GM12878 (cell line): ENCODE data around the gene GABBR2. TPM values are rescaled to one million over a fixed set of nuclear protein-coding genes. Genes with fewer than 3 reads are reported as not detected.

Source experiments
- ATAC-seq: fragments of 200-7000 bp; cut with Tn5 transposase; 3 replicates; pipeline ENCODE4 v1.9.1; 2020; ENCODE audit warnings: mild to moderate bottlenecking, moderate library complexity
- BruUV-seq: library from RNA; stranded (reverse); fragments of 400-500 nt; replicated peaks from 2 replicates; lab custom pipeline; 2021; lab: Mats Ljungman, UMichigan
- CTCF ChIA-PET: fragments of 300-600 bp; sonication (Branson Sonifier 250); formaldehyde crosslinking; extraction: SDS; loops from one replicate; lab custom pipeline; 2021; ENCODE audit warnings: inconsistent platforms; lab: Yijun Ruan, JAX
- POLR2A ChIA-PET: fragments of 350-600 bp; formaldehyde crosslinking; extraction: SDS; loops from one replicate; lab custom pipeline; 2021; ENCODE audit warnings: inconsistent platforms; lab: Charles Lee
- RAD21 ChIA-PET: fragments of 300-600 bp; sonication (Branson Sonifier 250); formaldehyde crosslinking; loops from one replicate; lab custom pipeline; 2023; ENCODE audit warnings: antibody characterized with exemption; ENCODE audit not compliant: unreplicated experiment; lab: Charles Lee
- SMC1A ChIA-PET: fragments of 300-600 bp; sonication (Branson Sonifier 250); formaldehyde crosslinking; loops from one replicate; lab custom pipeline; 2023; ENCODE audit not compliant: unreplicated experiment, uncharacterized antibody; lab: Charles Lee
- DNase-seq: peaks from one replicate; pipeline ENCODE4 v3.0.0-alpha.2; 2011; ENCODE audit warnings: low read depth, low spot score
- FAIRE-seq: peaks from 3 replicates; lab custom pipeline; 2011; peaks lifted over from hg19 to GRCh38; lab: Jason Lieb, UNC
- H2AFZ ChIP-seq: 2 replicates; pipeline ENCODE4 v1.6.0; 2011; ENCODE audit warnings: low read depth, low read length, control low read depth; ENCODE audit not compliant: control insufficient read depth
- H3K27ac ChIP-seq: 2 replicates; pipeline ENCODE4 v1.5.1; 2011; ENCODE audit warnings: control low read depth; ENCODE audit not compliant: control insufficient read depth, insufficient read depth
- H3K27me3 ChIP-seq, 2 experiments: replicated peaks in 1 of 2; 2 replicates each; pipeline versions ENCODE4 v1.6.0 to v1.6.1; 2011; ENCODE audit warnings: low read length in 1 of 2; ENCODE audit not compliant: control insufficient read depth in 2 of 2, insufficient read depth in 2 of 2
- H3K36me3 ChIP-seq, 2 experiments: 2 replicates each; pipeline ENCODE4 v1.5.1; 2011; ENCODE audit warnings: low read length in 1 of 2; ENCODE audit not compliant: control insufficient read depth in 2 of 2, insufficient read depth in 2 of 2
- H3K4me1 ChIP-seq: 2 replicates; pipeline ENCODE4 v1.6.1; 2011; ENCODE audit warnings: mild to moderate bottlenecking, low read length, moderate library complexity, mixed read lengths; ENCODE audit not compliant: control insufficient read depth, insufficient read depth
- H3K4me2 ChIP-seq: 2 replicates; pipeline ENCODE4 v1.6.0; 2011; ENCODE audit warnings: control low read depth; ENCODE audit not compliant: control insufficient read depth, insufficient read depth
- H3K4me3 ChIP-seq: fragments of 200-600 bp; sonication (generic); 2 replicates; pipeline ENCODE4 v1.5.1; 2016
- H3K79me2 ChIP-seq: 2 replicates; pipeline ENCODE4 v1.6.0; 2011; ENCODE audit warnings: low read length; ENCODE audit not compliant: control insufficient read depth, insufficient read depth
- H3K9ac ChIP-seq: 2 replicates; pipeline ENCODE4 v1.8.0; 2011; ENCODE audit warnings: low read length, control low read depth, mixed read lengths; ENCODE audit not compliant: control insufficient read depth, insufficient read depth
- H3K9me3 ChIP-seq: replicated peaks from 3 replicates; pipeline ENCODE4 v1.5.1; 2011; ENCODE audit warnings: mild to moderate bottlenecking, low read length; ENCODE audit not compliant: control insufficient read depth, insufficient read depth
- H4K20me1 ChIP-seq: 2 replicates; pipeline ENCODE4 v1.6.0; 2011; ENCODE audit not compliant: control insufficient read depth, insufficient read depth
- BCLAF1 ChIP-seq: fragments of 450-650 bp; IDR thresholded peaks from 2 replicates; pipeline ENCODE4 v1.6.1; 2017; ENCODE audit warnings: antibody characterized with exemption, mild to moderate bottlenecking, moderate library complexity
- E2F4 ChIP-seq: IDR thresholded peaks from 2 replicates; pipeline ENCODE4 v1.6.1; 2012; ENCODE audit warnings: low read depth, low read length, improper control_type of control experiment
- POLR2AphosphoS5 ChIP-seq: IDR thresholded peaks from 2 replicates; pipeline ENCODE4 v1.6.1; 2011; ENCODE audit warnings: mild to moderate bottlenecking, low read length, inconsistent platforms
- RB1 ChIP-seq: fragments of 450-650 bp; formaldehyde crosslinking; IDR thresholded peaks from 2 replicates; pipeline ENCODE4 v1.6.1; 2017; ENCODE audit warnings: mild to moderate bottlenecking, borderline replicate concordance
- SKIL ChIP-seq: fragments of 450-650 bp; IDR thresholded peaks from 2 replicates; pipeline ENCODE4 v1.6.1; 2017; ENCODE audit warnings: mild to moderate bottlenecking, low read depth, inconsistent platforms; ENCODE audit not compliant: poor library complexity, severe bottlenecking
- SRF ChIP-seq, 2 experiments: IDR thresholded peaks; 2 replicates each; pipeline ENCODE4 v1.6.1; 2011; ENCODE audit warnings: low read depth in 2 of 2, low read length in 2 of 2, mild to moderate bottlenecking in 1 of 2, moderate library complexity in 1 of 2
- USF1 ChIP-seq: IDR thresholded peaks from 2 replicates; pipeline ENCODE4 v1.6.1; 2011; ENCODE audit warnings: borderline replicate concordance, low read depth, mild to moderate bottlenecking, moderate library complexity, mixed read lengths, low read length; ENCODE audit not compliant: insufficient read depth; ENCODE audit errors: extremely low read length
- ZBTB4 ChIP-seq: fragments of 450-650 bp; formaldehyde crosslinking; IDR thresholded peaks from 2 replicates; pipeline ENCODE4 v1.4.0; 2022; ENCODE audit warnings: mild to moderate bottlenecking, moderate library complexity
- ZNF24 ChIP-seq: fragments of 450-650 bp; IDR thresholded peaks from 2 replicates; pipeline ENCODE4 v1.6.1; 2017; ENCODE audit warnings: antibody characterized with exemption, mild to moderate bottlenecking
- WGBS: methylation state at CpG from one replicate; pipeline ENCODE4 v1.1.6; 2016; ENCODE audit warnings: low lambda C conversion rate; ENCODE audit not compliant: insufficient replicate concordance, insufficient coverage; ENCODE audit errors: missing lambda C conversion rate; 5-methylcytosine and 5-hydroxymethylcytosine counted together
- in situ Hi-C: fragments of 300-500 bp; cut with MboI; formaldehyde crosslinking; loops from 9 replicates; pipeline ENCODE4 v1.14.3; 2018; ENCODE audit warnings: mixed read lengths
- intact Hi-C: fragments of 100-400 bp; cut with micrococcal nuclease; formaldehyde crosslinking; loops from one replicate; pipeline ENCODE4 v1.14.2; 2022; ENCODE audit not compliant: unreplicated experiment
- polyA plus RNA-seq, 11 experiments: library from polyadenylated mRNA; depleted of rRNA in 4 of 11; unstranded in 6 of 11; stranded (reverse) in 5 of 11; fragments of >200 nt; fragmentation: Nextera tagmentation in 4 of 11; fragmentation: Illumina TruSeq in 1 of 11; extraction: Ambion mirVana in 4 of 11; extraction: Trizol in 1 of 11; gene quantifications; 1 replicate in 1 of 11; 2 replicates in 10 of 11; pipeline versions ENCODE4 v1.2.1 to v1.2.3, GENCODE V29; 2011 to 2016; ENCODE audit warnings: inconsistent platforms in 2 of 11, missing spikeins in 2 of 11, low read depth in 1 of 11
- total RNA-seq, 4 experiments: library from RNA; depleted of rRNA in 3 of 4; stranded (reverse); fragments of >200 nt in 3 of 4; fragmentation: Illumina TruSeq in 1 of 4; extraction: Trizol in 1 of 4; gene quantifications; 2 replicates each; pipeline versions ENCODE4 v1.2.1 to v1.2.3, GENCODE V29; 2013 to 2021

GABBR2 gene
- total and polyA plus RNA-seq, 10 of the 15 experiments (the other 5 are each of a cell fraction or from before 2014, with no cell fraction given), result 0.02 to 2.2 (median 0.06) TPM; not detected in 2

- H2AFZ ChIP-seq, result no peak overlapping the region
- intact Hi-C loops (no loop called here), in situ Hi-C loops (no loop called here)
- BruUV-seq, result no TSS peak
- no peak for DNase-seq
- no peaks in the 10 kb centered on the region for H3K9me3 ChIP-seq
- ATAC-seq, result no peak
- no peaks in the 10 kb centered on the region for H3K36me3 ChIP-seq
- H3K4me1 ChIP-seq, result no peaks in the 10 kb centered on the region
- FAIRE-seq, result no peak
- no peak for TF ChIP-seq ZNF24
- no peak for TF ChIP-seq SKIL
- no peak for TF ChIP-seq ZBTB4 (CRISPR knock-in tag)
- no peak for TF ChIP-seq POLR2AphosphoS5
- no peak for TF ChIP-seq RB1
- TF ChIP-seq BCLAF1, result no peak
- no peak for TF ChIP-seq SRF (IDR thresholded peaks at IDR 0.05; ENCODE audit: low read depth in 2 of 2, low read length in 2 of 2)
- no peak for TF ChIP-seq E2F4
- TF ChIP-seq USF1, result no peak
- ChIA-PET RAD21 (no interaction called here), CTCF (no interaction called here), POLR2A (no interaction called here), SMC1A (no interaction called here)
- H4K20me1 ChIP-seq, result no peaks in the 10 kb centered on the region
- H3K27ac ChIP-seq, result no peak overlapping the region
- peaks cover 0 to 1% of the 10 kb centered on the region in 2 experiments; a peak in 3 of 4 replicates for H3K27me3 ChIP-seq
- WGBS, result 49% methylated on average over 2 of the region's 2 CpGs
- no peak overlapping the region for H3K9ac ChIP-seq
- H3K4me3 ChIP-seq, result no peak overlapping the region
- H3K79me2 ChIP-seq, result no peaks in the 10 kb centered on the region
- no peak overlapping the region for H3K4me2 ChIP-seq
These were observed 93.1 kb downstream of the GABBR2 start for GRCh38 chr9:98615633-98616032.
